Putamen (tissue), 1 donor: ENCODE data around the gene TMEM59.

Experiments
- DNase-seq: peaks from one replicate; pipeline ENCODE4 v3.0.0-alpha.2; 2016; ENCODE audit warnings: low spot score

The TMEM59 gene

DNA sequence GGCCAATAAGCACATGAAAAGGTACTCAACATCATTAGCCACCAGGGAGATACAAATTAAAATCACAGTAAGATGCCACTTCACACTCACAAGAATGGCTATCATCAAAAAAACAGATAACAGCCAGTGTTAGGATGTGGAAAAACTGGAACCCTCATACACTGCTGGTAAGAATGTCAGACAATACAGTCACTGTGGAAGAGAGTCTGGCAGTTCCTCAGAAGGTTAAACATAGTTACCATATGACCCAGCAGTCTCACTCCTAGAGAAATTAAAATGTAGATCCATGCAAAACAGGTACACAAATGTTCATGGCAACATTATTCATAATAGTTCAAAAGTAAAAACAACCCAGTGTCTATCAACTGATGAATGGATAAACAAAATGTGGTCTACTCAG, 68.3 kb downstream of the TMEM59 start:
- DNase-seq: no peak

DNA sequence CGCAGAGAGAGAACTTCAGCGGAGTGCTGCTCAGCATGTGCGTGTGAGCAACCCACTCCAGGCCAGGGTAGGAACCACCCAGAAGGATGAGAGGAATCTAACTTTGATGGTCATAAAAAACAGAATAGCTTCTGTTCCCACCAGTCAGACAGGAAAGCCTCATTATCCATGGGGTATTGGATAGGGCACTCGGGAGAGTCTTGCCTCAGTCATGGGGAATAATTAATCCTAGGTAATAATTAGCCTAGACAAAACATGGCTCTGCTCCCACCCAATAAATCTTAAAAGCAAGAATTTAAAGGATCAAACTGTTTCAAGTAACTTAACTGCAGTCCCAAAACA, 70.3 kb downstream of the TMEM59 start:
- no peak for DNase-seq

DNA sequence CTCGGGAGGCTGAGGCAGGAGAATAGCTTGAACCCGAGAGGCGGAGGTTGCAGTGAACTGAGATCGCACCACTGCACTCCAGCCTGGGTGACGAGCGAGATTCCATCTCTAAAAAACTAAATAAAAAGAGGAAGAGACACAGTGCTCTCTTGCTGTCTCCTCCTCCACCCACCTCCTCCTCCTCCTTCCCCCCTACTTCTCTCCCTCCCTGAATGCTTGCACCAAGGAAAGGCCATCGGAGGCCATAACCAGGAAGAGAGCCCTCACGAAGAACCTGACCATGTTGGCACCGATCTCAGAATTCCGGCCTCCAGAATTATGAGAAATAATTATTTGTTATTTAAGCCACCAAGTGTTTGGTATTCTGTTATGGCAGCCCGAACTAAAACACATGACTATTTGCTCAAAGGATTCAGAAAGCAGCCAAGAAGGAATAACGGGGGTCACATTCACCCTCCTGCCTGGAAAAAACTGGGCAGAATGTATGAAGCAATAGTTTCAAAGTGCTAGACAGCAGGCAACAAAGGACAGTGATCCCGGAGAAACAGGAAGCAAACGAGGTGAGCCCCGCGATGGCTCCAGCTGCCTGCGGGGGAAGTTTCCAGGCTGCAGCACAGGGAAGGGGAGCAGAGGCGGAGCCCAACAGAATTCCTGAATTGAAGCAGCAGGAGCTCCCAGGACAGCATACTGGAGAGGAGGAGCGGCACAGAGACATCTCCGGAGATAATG, 70.8 kb downstream of the TMEM59 start:
- peak; percentile 48 for DNase-seq

DNA sequence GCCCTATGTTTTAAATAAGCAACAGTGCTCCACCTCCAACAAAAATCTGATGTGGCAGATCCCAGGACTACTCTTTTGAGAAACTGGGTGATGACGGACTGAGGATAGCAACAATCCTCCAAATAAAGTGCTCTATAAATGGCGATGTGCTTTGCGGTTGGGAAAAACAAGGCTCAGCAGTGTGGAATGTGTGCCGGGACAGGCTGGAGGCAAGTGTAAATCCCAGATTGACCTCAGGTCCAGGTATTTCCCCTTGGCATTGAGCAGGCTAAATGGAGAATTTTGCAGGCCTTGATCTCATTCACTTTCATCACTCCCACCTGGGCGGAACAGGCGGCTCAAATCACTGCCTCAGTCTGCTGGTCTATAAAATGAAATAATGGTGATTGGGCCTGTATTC, 71.8 kb downstream of the TMEM59 start:
- DNase-seq: no peak

DNA sequence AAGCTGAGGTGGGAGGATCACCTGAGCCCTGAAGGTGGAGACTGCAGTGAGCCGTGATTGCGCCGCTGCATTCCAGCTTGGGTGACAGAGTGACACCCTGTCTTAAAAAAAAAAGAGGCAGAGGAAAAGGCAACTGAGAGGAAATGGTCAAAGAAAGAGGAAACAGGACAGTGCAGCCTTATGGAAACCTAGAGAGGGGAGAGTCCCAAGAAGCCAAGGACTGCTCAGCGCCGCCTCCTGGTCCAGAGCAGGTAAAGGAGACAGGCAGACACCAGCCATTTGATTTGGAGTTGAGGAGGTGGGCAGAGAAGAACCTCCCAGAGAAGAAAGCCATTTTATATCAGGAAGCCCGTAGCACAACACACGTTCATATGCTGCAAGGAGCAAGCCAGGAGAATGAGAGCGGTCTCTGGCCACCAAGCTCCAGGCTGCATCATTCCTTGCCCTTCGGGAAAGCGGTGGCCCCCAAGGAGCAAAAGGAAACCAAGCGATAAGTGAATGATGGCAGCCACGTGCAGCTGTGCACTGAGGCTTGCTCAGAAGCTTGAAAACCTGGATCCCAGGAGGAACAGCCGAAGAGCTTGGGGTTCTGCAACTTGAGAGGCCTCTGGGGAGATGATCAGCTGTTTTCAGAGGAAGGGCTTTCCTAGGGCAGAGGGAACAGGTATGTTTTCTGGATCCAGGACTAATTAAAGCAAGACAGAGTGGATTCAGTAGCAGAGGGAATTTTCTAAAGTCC, 73.1 kb downstream of the TMEM59 start:
- DNase-seq: no peak
